T-helper 22 cell (primary cell): ENCODE results near the gene ADAMTS20.

ENCODE experiments used
- DNase-seq: peaks from one replicate; pipeline ENCODE4 v3.0.0-alpha.2; 2020; ENCODE audit warnings: low read depth

The ADAMTS20 gene

DNA sequence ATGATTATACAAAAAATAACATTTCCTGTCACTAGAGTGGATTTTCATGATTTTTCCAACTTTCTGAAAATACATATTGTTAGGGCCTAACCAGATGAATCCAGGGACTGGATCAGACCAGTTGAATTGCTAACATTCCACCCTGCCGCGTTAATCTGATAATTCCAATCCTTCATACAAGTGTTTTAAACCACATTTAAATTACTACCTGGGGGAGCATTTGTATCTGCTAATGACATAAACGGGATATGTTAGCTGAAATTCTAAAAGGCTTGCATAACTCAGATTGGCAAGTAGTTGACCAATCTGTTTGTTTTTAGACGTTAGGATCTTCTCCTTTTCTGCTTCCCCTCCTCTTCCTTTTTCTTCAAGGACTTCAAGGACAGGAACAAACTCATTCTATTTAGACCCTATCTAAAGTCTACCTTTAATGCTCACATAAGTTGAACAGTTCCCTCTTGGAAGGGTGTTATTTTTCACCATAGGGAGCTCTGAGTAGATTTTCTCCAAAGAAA lies 239.0 kb downstream of the ADAMTS20 start:
- DNase-seq: no peak

DNA sequence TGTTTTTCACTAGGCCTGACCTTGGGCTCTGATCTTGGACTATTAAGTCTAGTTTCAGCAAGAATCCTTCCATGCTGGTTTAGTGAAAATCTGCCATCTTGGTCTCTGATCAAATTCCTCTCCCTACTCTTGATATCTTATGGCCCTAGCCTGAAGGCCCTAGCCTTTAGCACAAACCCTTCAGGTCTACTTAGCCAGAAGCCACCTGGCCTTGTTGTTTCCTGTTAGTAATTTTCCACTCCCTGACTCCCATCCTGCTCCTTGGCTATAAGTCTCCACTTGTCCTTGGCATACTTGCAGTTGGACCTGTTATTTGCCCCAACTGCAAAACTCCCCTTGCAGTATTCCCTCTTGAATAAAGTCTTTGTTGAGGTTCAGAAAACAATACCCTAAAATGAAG lies 241.4 kb downstream of the ADAMTS20 start:
- no peak for DNase-seq

- DNase-seq: no peak
Measured at GRCh38 chr12:43309959-43310358, 242.0 kb downstream of the ADAMTS20 start.

- no peak for DNase-seq
Measured at GRCh38 chr12:43308776-43309175, 243.2 kb downstream of the ADAMTS20 start.

GRCh38 chr12:43307126-43307525 lies 244.9 kb downstream of the ADAMTS20 start:
- DNase-seq: no peak

GRCh38 chr12:43306066-43306465 lies 245.9 kb downstream of the ADAMTS20 start:
- DNase-seq: no peak

DNA sequence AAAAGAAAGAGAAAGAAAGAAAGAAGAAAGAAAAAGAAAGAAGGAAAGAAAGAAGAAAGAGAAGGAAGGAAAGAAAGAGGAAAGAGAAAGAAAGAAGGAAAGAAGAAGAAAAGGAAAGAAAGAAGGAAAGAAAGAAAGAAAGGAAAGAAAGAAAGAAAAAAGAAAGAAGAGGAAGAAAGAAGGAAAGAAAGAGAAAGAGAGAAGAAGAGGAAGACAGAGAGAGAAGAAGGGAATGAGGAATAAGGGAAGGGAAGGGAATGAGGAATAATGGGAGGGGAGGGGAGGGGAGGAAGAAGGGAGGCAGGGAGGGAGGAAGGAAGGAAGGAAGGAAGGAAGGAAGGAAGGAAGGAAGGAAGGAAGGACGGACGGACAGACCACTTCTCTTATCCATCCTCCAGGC lies 246.9 kb downstream of the ADAMTS20 start:
- no peak for DNase-seq
